ENCODE measurements around the gene DNAJB14.

DNA sequence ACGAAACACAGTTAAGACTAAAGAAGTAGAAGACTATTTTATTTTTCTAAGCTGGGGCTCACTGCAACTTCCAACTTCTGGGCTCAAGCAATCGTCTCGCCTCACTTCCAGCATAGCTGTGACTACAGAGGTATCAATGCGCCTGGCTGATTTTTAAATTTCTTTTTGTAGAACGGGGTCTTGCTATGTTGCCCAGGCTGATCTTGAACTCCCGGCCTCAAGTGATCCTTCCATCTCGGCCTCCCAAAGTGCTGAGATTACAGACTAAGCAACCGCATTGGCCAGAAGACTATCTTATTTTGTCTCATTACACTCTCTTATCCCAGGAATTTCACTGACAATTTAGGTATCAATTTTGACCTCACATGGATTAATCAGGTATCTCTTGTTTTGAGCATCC lies 53.4 kb downstream of the DNAJB14 start:
- TF ChIP-seq KAT8 (CRISPR knock-in tag; IDR thresholded peaks at IDR 0.05) = no peak
- TF ChIP-seq RARA (CRISPR knock-in tag; IDR thresholded peaks at IDR 0.05) = no peak
- no peak for TF ChIP-seq ZNF629 (CRISPR knock-in tag; conservative IDR thresholded peaks at IDR 0.05)
- TF ChIP-seq ZNF563 (CRISPR knock-in tag; IDR thresholded peaks at IDR 0.05) = no peak

All from HepG2 (cell line).